ENCODE measurements around the gene TTC39B. TPM values are rescaled to one million over a fixed set of nuclear protein-coding genes. Genes with fewer than 3 reads are reported as not detected.

The TTC39B gene
- polyA plus RNA-seq, 1 donor, result 33.4 TPM

DNA sequence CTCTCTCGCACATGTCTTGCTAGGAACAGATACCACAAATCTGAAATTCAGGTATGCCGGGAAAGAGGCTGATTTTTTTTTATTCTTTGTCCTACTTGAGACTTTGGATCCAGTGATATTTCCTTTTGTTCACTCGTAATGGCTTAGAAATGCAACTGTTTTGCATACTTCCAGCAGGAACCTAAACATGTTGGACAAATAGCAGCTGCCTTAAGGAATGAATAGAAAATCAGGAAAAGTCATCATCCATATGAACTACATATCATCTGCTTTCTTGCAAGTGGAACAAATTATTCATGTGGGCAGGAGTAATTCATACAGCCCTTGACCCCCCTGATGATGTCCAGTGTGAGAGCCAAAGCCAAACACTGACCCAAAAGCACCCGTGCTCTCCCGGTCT, 17.4 kb downstream of the TTC39B start:
- H3K4me1 ChIP-seq (ENCODE audit: control insufficient read depth, insufficient read depth, low read length), result peaks cover 55% of the 10 kb centered on the region
- WGBS (ENCODE audit: insufficient coverage, low lambda C conversion rate), result 74% methylated on average over 3 of the region's 5 CpGs
- H3K4me3 ChIP-seq (ENCODE audit: low read length), result no peak overlapping the region
- H3K27ac ChIP-seq (ENCODE audit: low read length), result peak overlapping the region; percentile 14
- H3K9me3 ChIP-seq (ENCODE audit: control insufficient read depth, low read depth, low read length), result peaks cover 5% of the 10 kb centered on the region
- DNase-seq, result peak in 1 of 2 donors; percentile 54
- H3K27me3 ChIP-seq (ENCODE audit: control insufficient read depth, insufficient read depth, low read length), result no peaks in the 10 kb centered on the region
- peaks cover 4% of the 10 kb centered on the region for H3K36me3 ChIP-seq (ENCODE audit: control insufficient read depth, insufficient read depth, low read length)

DNA sequence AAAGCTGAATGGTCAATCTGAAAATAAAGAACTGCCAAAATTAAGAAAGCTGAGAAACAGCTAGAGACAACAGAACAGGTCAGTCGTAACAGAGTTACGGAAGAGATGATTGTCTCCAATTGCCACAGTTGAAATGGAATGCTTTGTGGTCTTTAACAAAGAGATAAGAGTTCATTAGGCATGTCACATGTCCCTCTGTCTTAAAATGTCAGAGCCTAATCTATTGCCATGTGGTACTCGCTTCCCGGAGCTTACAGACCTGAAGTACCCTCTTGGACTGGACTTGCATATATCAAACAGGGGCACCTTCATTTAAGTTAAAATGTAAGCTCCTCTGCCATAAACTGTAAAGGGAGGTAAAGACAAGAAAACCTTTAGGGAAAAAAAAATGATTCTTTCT, 19.7 kb downstream of the TTC39B start:
- peak; percentile 82 to 91 for DNase-seq
- Histone ChIP-seq H3K27me3 (ENCODE audit: control insufficient read depth, insufficient read depth, low read length) (no peaks in the 10 kb centered on the region), H3K27ac (ENCODE audit: low read length) (peak overlapping the region; percentile 38), H3K4me3 (ENCODE audit: low read length) (no peak overlapping the region), H3K36me3 (ENCODE audit: control insufficient read depth, insufficient read depth, low read length) (peaks cover 4% of the 10 kb centered on the region), H3K9me3 (ENCODE audit: control insufficient read depth, low read depth, low read length) (peaks cover 5% of the 10 kb centered on the region), H3K4me1 (ENCODE audit: control insufficient read depth, insufficient read depth, low read length) (peaks cover 38% of the 10 kb centered on the region)
- WGBS (ENCODE audit: insufficient coverage, low lambda C conversion rate), result no CpG with 5 or more reads among the region's 4 CpGs

GRCh38 chr9:15286161-15286821, 20.7 kb downstream of the TTC39B start:
- Histone ChIP-seq H3K27me3 (ENCODE audit: control insufficient read depth, insufficient read depth, low read length) (no peaks in the 10 kb centered on the region), H3K27ac (ENCODE audit: low read length) (peak overlapping the region; percentile 38)
- DNase-seq, result peak in 1 of 2 donors; percentile 59

GRCh38 chr9:15282567-15283285, 24.3 kb downstream of the TTC39B start:
- peaks cover 2% of the 10 kb centered on the region for H3K36me3 ChIP-seq (ENCODE audit: control insufficient read depth, insufficient read depth, low read length)
- no peak overlapping the region for H3K4me3 ChIP-seq (ENCODE audit: low read length)
- H3K4me1 ChIP-seq (ENCODE audit: control insufficient read depth, insufficient read depth, low read length), result peaks cover 21% of the 10 kb centered on the region
- H3K27me3 ChIP-seq (ENCODE audit: control insufficient read depth, insufficient read depth, low read length), result no peaks in the 10 kb centered on the region
- H3K9me3 ChIP-seq (ENCODE audit: control insufficient read depth, low read depth, low read length), result no peaks in the 10 kb centered on the region
- DNase-seq, result no peak
- WGBS (ENCODE audit: insufficient coverage, low lambda C conversion rate), result 86% methylated on average over 1 of the region's 8 CpGs
- no peak overlapping the region for H3K27ac ChIP-seq (ENCODE audit: low read length)

More at GRCh38 chr9:15286161-15286821, 20.7 kb downstream of the TTC39B start:
- WGBS (ENCODE audit: insufficient coverage, low lambda C conversion rate), result 0% methylated on average over 2 of the region's 4 CpGs
- no peak overlapping the region for H3K4me3 ChIP-seq (ENCODE audit: low read length)
- H3K4me1 ChIP-seq (ENCODE audit: control insufficient read depth, insufficient read depth, low read length), result peaks cover 33% of the 10 kb centered on the region
- peaks cover 4% of the 10 kb centered on the region for H3K36me3 ChIP-seq (ENCODE audit: control insufficient read depth, insufficient read depth, low read length)
- H3K9me3 ChIP-seq (ENCODE audit: control insufficient read depth, low read depth, low read length), result peaks cover 5% of the 10 kb centered on the region

- Histone ChIP-seq H3K27me3 (ENCODE audit: control insufficient read depth, insufficient read depth, low read length) (no peaks in the 10 kb centered on the region), H3K4me1 (ENCODE audit: control insufficient read depth, insufficient read depth, low read length) (peaks cover 26% of the 10 kb centered on the region), H3K36me3 (ENCODE audit: control insufficient read depth, insufficient read depth, low read length) (peaks cover 2% of the 10 kb centered on the region), H3K9me3 (ENCODE audit: control insufficient read depth, low read depth, low read length) (no peaks in the 10 kb centered on the region), H3K4me3 (ENCODE audit: low read length) (no peak overlapping the region), H3K27ac (ENCODE audit: low read length) (no peak overlapping the region)
- no CpG with 5 or more reads among the region's 3 CpGs for WGBS (ENCODE audit: insufficient coverage, low lambda C conversion rate)
- DNase-seq, result no peak
These were observed 26.4 kb downstream of the TTC39B start for GRCh38 chr9:15280647-15281046.

GRCh38 chr9:15278839-15279238, 28.2 kb downstream of the TTC39B start:
- DNase-seq, result no peak

GRCh38 chr9:15278091-15278687, 28.8 kb downstream of the TTC39B start:
- Histone ChIP-seq H3K27me3 (ENCODE audit: control insufficient read depth, insufficient read depth, low read length) (no peaks in the 10 kb centered on the region), H3K4me1 (ENCODE audit: control insufficient read depth, insufficient read depth, low read length) (peaks cover 29% of the 10 kb centered on the region), H3K9me3 (ENCODE audit: control insufficient read depth, low read depth, low read length) (no peaks in the 10 kb centered on the region), H3K27ac (ENCODE audit: low read length) (peak overlapping the region; percentile 63), H3K4me3 (ENCODE audit: low read length) (no peak overlapping the region), H3K36me3 (ENCODE audit: control insufficient read depth, insufficient read depth, low read length) (peaks cover 7% of the 10 kb centered on the region)
- no CpG with 5 or more reads among the region's 2 CpGs for WGBS (ENCODE audit: insufficient coverage, low lambda C conversion rate)
- peak in 1 of 2 donors; percentile 62 for DNase-seq

More at GRCh38 chr9:15278839-15279238, 28.2 kb downstream of the TTC39B start:
- no peaks in the 10 kb centered on the region for H3K27me3 ChIP-seq (ENCODE audit: control insufficient read depth, insufficient read depth, low read length)
- no peak overlapping the region for H3K4me3 ChIP-seq (ENCODE audit: low read length)
- H3K9me3 ChIP-seq (ENCODE audit: control insufficient read depth, low read depth, low read length), result no peaks in the 10 kb centered on the region
- no peak overlapping the region for H3K27ac ChIP-seq (ENCODE audit: low read length)
- peaks cover 29% of the 10 kb centered on the region for H3K4me1 ChIP-seq (ENCODE audit: control insufficient read depth, insufficient read depth, low read length)
- H3K36me3 ChIP-seq (ENCODE audit: control insufficient read depth, insufficient read depth, low read length), result peaks cover 2% of the 10 kb centered on the region

DNA sequence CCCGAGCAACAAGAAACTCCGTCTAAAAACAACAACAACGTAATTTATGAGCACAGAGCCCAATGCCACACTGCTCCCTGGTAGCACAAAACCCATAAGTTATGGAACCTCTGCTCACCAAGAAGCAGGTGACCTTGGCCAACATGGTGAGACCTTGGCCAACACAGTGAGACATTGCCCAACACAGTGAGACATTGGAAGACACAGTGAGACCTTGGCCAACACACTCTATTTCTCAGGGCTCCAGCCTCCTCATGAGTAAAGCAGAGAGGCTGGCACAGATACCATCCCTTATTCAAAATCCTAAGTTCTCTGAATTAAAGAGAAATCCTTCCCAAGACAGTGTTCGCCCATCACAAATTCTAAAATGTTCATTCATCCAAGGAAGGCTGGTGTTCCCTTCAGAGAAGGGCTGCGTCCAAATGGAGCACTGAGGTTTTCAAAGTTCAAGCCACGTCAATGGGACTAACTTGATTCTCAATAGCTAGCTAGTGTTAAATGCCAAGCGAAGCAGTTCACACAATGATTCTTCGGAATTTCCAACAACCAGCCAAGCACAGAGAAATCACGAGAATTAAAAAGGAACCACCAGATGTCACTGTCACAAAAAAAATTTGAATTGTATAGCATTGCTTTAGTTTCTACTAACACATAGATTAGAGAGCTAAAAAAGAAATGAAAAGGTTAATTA, 29.5 kb downstream of the TTC39B start:
- no peaks in the 10 kb centered on the region for H3K9me3 ChIP-seq (ENCODE audit: control insufficient read depth, low read depth, low read length)
- peak in 1 of 2 donors; percentile 57 for DNase-seq
- H3K27ac ChIP-seq (ENCODE audit: low read length), result peak overlapping the region; percentile 63
- H3K36me3 ChIP-seq (ENCODE audit: control insufficient read depth, insufficient read depth, low read length), result peaks cover 7% of the 10 kb centered on the region
- H3K4me1 ChIP-seq (ENCODE audit: control insufficient read depth, insufficient read depth, low read length), result peaks cover 29% of the 10 kb centered on the region
- no peaks in the 10 kb centered on the region for H3K27me3 ChIP-seq (ENCODE audit: control insufficient read depth, insufficient read depth, low read length)
- H3K4me3 ChIP-seq (ENCODE audit: low read length), result no peak overlapping the region
- WGBS (ENCODE audit: insufficient coverage, low lambda C conversion rate), result 28% methylated on average over 3 of the region's 9 CpGs

DNA sequence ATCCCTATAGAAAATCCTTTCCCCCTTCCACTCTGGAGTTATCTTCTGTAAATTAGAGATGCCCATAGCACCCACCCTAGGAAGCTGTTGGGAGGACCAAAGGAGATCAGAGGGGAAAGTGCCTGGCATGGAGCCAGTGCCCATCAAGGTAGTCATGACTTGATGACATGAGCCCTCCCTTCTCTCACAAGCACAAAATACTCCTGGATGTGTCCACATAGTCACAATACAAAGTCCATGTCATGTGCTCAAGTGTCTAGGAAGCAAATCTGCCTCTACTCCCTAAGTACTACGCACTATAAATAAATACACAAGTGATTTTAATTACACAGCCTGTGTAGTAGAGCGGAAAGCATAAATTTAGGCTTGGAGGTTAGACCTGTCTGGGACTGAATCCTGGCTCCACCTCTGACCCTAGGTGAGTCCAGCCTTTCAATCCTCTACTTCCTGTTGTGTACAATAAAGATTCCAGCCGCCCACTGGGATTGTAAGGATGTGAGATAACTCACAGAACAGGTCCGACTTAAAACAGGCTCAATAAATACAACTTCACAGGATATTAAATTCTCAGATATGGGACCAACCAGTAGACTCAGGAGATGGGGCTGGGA, 30.6 kb downstream of the TTC39B start:
- no CpG with 5 or more reads among the region's 4 CpGs for WGBS (ENCODE audit: insufficient coverage, low lambda C conversion rate)
- peak; percentile 50 to 76 for DNase-seq
- H3K9me3 ChIP-seq (ENCODE audit: control insufficient read depth, low read depth, low read length), result no peaks in the 10 kb centered on the region
- peaks cover 7% of the 10 kb centered on the region for H3K36me3 ChIP-seq (ENCODE audit: control insufficient read depth, insufficient read depth, low read length)
- H3K27me3 ChIP-seq (ENCODE audit: control insufficient read depth, insufficient read depth, low read length), result no peaks in the 10 kb centered on the region
- H3K4me1 ChIP-seq (ENCODE audit: control insufficient read depth, insufficient read depth, low read length), result peaks cover 29% of the 10 kb centered on the region
- H3K27ac ChIP-seq (ENCODE audit: low read length), result peak overlapping the region; percentile 63
- no peak overlapping the region for H3K4me3 ChIP-seq (ENCODE audit: low read length)

DNA sequence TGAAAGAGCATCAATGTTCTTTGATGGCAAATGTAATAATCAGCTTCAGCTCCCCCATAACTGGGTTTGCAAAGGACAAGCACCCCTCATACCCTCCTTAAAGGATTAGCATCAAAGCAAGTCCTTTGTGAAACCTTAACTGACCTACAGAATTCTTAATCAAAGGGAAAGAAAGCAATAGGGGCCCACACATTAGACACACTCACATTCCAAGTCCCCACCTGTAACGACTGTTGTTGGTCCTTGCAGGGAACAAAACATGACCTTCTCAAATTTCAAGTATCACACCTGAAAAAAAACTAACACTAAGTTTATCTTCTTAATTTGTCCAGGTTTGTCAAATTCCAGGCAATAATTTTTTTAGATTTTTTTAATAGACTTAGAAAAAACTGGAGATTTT, 32.6 kb downstream of the TTC39B start:
- H3K27me3 ChIP-seq (ENCODE audit: control insufficient read depth, insufficient read depth, low read length), result no peaks in the 10 kb centered on the region
- no CpG with 5 or more reads among the region's 1 CpG for WGBS (ENCODE audit: insufficient coverage, low lambda C conversion rate)
- no peak for DNase-seq
- no peak overlapping the region for H3K27ac ChIP-seq (ENCODE audit: low read length)
- no peak overlapping the region for H3K4me3 ChIP-seq (ENCODE audit: low read length)
- peaks cover 5% of the 10 kb centered on the region for H3K36me3 ChIP-seq (ENCODE audit: control insufficient read depth, insufficient read depth, low read length)
- H3K9me3 ChIP-seq (ENCODE audit: control insufficient read depth, low read depth, low read length), result no peaks in the 10 kb centered on the region
- peaks cover 27% of the 10 kb centered on the region for H3K4me1 ChIP-seq (ENCODE audit: control insufficient read depth, insufficient read depth, low read length)

Data from large intestine (tissue), 3 donors.